ENCODE data around the gene PDP2.

- TF ChIP-seq SIN3A (IDR thresholded peaks at IDR 0.05; ENCODE audit: borderline replicate concordance, low read depth, low read length) (no peak), RFX5 (IDR thresholded peaks at IDR 0.05; ENCODE audit: low read length) (no peak), GABPA (IDR thresholded peaks at IDR 0.05; ENCODE audit: low read depth) (no peak), JUND (IDR thresholded peaks at IDR 0.05) (no peak), EP300 (IDR thresholded peaks at IDR 0.05; ENCODE audit: borderline replicate concordance in 1 of 2, low read depth in 1 of 2, low read length in 1 of 2) (no peak), EZH2phosphoT487 (IDR thresholded peaks at IDR 0.05; ENCODE audit: borderline replicate concordance, low read depth) (no peak), RCOR1 (IDR thresholded peaks at IDR 0.05; ENCODE audit: low read length) (no peak)
- TF ChIP-seq, protein P1, sequence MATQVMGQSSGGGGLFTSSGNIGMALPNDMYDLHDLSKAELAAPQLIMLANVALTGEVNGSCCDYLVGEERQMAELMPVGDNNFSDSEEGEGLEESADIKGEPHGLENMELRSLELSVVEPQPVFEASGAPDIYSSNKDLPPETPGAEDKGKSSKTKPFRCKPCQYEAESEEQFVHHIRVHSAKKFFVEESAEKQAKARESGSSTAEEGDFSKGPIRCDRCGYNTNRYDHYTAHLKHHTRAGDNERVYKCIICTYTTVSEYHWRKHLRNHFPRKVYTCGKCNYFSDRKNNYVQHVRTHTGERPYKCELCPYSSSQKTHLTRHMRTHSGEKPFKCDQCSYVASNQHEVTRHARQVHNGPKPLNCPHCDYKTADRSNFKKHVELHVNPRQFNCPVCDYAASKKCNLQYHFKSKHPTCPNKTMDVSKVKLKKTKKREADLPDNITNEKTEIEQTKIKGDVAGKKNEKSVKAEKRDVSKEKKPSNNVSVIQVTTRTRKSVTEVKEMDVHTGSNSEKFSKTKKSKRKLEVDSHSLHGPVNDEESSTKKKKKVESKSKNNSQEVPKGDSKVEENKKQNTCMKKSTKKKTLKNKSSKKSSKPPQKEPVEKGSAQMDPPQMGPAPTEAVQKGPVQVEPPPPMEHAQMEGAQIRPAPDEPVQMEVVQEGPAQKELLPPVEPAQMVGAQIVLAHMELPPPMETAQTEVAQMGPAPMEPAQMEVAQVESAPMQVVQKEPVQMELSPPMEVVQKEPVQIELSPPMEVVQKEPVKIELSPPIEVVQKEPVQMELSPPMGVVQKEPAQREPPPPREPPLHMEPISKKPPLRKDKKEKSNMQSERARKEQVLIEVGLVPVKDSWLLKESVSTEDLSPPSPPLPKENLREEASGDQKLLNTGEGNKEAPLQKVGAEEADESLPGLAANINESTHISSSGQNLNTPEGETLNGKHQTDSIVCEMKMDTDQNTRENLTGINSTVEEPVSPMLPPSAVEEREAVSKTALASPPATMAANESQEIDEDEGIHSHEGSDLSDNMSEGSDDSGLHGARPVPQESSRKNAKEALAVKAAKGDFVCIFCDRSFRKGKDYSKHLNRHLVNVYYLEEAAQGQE (IDR thresholded peaks at IDR 0.05; ENCODE audit: low read depth, low read length), result no peak
- TF ChIP-seq, protein P2, sequence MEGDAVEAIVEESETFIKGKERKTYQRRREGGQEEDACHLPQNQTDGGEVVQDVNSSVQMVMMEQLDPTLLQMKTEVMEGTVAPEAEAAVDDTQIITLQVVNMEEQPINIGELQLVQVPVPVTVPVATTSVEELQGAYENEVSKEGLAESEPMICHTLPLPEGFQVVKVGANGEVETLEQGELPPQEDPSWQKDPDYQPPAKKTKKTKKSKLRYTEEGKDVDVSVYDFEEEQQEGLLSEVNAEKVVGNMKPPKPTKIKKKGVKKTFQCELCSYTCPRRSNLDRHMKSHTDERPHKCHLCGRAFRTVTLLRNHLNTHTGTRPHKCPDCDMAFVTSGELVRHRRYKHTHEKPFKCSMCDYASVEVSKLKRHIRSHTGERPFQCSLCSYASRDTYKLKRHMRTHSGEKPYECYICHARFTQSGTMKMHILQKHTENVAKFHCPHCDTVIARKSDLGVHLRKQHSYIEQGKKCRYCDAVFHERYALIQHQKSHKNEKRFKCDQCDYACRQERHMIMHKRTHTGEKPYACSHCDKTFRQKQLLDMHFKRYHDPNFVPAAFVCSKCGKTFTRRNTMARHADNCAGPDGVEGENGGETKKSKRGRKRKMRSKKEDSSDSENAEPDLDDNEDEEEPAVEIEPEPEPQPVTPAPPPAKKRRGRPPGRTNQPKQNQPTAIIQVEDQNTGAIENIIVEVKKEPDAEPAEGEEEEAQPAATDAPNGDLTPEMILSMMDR (IDR thresholded peaks at IDR 0.05), result no peak
- TF ChIP-seq, protein P3, sequence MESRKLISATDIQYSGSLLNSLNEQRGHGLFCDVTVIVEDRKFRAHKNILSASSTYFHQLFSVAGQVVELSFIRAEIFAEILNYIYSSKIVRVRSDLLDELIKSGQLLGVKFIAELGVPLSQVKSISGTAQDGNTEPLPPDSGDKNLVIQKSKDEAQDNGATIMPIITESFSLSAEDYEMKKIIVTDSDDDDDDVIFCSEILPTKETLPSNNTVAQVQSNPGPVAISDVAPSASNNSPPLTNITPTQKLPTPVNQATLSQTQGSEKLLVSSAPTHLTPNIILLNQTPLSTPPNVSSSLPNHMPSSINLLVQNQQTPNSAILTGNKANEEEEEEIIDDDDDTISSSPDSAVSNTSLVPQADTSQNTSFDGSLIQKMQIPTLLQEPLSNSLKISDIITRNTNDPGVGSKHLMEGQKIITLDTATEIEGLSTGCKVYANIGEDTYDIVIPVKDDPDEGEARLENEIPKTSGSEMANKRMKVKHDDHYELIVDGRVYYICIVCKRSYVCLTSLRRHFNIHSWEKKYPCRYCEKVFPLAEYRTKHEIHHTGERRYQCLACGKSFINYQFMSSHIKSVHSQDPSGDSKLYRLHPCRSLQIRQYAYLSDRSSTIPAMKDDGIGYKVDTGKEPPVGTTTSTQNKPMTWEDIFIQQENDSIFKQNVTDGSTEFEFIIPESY (IDR thresholded peaks at IDR 0.05; ENCODE audit: borderline replicate concordance, low read depth), result no peak
- TF ChIP-seq, protein P4, sequence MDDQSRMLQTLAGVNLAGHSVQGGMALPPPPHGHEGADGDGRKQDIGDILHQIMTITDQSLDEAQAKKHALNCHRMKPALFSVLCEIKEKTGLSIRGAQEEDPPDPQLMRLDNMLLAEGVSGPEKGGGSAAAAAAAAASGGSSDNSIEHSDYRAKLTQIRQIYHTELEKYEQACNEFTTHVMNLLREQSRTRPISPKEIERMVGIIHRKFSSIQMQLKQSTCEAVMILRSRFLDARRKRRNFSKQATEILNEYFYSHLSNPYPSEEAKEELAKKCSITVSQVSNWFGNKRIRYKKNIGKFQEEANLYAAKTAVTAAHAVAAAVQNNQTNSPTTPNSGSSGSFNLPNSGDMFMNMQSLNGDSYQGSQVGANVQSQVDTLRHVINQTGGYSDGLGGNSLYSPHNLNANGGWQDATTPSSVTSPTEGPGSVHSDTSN (IDR thresholded peaks at IDR 0.05), result no peak
- TF ChIP-seq, protein P5, sequence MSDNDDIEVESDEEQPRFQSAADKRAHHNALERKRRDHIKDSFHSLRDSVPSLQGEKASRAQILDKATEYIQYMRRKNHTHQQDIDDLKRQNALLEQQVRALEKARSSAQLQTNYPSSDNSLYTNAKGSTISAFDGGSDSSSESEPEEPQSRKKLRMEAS (IDR thresholded peaks at IDR 0.05; ENCODE audit: low read depth), result no peak
Observed at GRCh38 chr16:66881964-66882508, 1.7 kb downstream of the PDP2 start.
